ENCODE results near the gene MBD2. TPM values are rescaled to one million over a fixed set of nuclear protein-coding genes. Genes with fewer than 3 reads are reported as not detected.

MBD2 gene
- total RNA-seq, 1 donor from 2014 or later: 102 TPM

DNA sequence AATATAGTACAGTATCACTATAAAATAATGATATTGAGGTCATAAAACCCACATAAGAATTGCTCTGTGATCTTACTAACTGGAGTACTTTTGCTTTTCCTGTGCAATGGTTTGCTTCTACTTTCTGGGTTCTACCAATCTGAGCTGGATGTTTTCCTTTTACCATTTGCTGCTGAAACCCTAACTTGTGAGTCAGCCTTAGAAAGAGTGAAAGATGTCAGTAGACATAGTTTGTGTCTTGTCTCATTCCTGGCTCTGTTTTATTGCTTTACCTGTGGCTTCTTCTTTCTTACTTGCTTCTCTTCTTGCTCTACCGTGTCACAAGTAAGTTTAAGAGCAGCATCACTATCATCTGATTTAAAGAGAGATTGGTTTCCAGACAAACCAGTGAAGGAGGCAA lies 61.0 kb downstream of the MBD2 start:
- TF ChIP-seq, protein P1, sequence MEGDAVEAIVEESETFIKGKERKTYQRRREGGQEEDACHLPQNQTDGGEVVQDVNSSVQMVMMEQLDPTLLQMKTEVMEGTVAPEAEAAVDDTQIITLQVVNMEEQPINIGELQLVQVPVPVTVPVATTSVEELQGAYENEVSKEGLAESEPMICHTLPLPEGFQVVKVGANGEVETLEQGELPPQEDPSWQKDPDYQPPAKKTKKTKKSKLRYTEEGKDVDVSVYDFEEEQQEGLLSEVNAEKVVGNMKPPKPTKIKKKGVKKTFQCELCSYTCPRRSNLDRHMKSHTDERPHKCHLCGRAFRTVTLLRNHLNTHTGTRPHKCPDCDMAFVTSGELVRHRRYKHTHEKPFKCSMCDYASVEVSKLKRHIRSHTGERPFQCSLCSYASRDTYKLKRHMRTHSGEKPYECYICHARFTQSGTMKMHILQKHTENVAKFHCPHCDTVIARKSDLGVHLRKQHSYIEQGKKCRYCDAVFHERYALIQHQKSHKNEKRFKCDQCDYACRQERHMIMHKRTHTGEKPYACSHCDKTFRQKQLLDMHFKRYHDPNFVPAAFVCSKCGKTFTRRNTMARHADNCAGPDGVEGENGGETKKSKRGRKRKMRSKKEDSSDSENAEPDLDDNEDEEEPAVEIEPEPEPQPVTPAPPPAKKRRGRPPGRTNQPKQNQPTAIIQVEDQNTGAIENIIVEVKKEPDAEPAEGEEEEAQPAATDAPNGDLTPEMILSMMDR (IDR thresholded peaks at IDR 0.05): no peak
- Histone ChIP-seq H3K4me1 (no peaks in the 10 kb centered on the region), H3K4me3 (no peak overlapping the region), H3K27ac (no peak overlapping the region), H3K36me3 (peaks cover 74% of the 10 kb centered on the region), H3K9me3 (no peaks in the 10 kb centered on the region), H3K27me3 (ENCODE audit: low read depth) (no peaks in the 10 kb centered on the region)
- no peak for ATAC-seq
- intact Hi-C loops (cut with DNase I): no loop called here
- DNase-seq: no peak

DNA sequence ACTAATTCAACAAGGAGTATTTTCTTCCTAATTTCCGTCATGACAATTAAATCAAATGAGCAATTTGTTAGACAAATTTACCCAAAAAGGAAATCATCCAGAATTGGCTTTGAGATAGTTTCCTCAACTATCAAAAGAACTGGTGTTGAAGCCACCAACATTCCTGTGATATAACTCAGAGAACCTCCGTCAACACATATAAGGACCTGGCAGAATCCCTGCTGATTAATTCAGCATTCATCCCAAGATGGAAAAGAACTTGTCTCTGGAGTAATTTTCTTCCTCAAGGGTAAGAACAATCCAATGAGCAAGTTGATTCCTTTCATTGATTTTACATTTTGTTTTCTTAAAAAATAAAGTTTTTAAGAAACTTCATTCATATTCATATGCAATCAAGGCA lies 62.0 kb downstream of the MBD2 start:
- H3K9me3 ChIP-seq: no peaks in the 10 kb centered on the region
- intact Hi-C loops (cut with DNase I): no loop called here
- no peaks in the 10 kb centered on the region for H3K27me3 ChIP-seq (ENCODE audit: low read depth)
- peaks cover 84% of the 10 kb centered on the region for H3K36me3 ChIP-seq
- no peak overlapping the region for H3K27ac ChIP-seq
- ATAC-seq (no peak), DNase-seq (no peak)
- no peaks in the 10 kb centered on the region for H3K4me1 ChIP-seq
- H3K4me3 ChIP-seq: no peak overlapping the region
- TF ChIP-seq, protein P1 (IDR thresholded peaks at IDR 0.05): no peak

DNA sequence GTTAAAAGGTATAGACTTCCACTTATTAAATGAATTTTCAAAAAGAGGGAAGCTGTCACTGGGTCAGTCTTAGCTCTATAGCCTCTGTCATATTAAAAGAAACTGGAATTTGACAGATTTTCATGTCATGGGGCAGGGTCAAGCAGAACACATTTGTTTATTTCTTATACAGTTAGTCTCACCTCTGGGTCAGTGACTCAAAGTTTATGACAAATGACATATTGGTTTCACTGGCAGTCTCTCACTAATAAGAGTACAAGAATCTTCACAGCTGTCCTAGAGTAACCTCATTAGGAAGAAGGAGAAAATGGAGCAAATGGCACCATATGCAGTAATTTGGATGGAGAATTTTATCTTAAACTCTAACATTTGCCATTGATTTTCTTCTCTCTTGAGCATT lies 63.2 kb downstream of the MBD2 start:
- Histone ChIP-seq H3K36me3 (peaks cover 96% of the 10 kb centered on the region), H3K4me1 (no peaks in the 10 kb centered on the region), H3K27ac (no peak overlapping the region), H3K27me3 (ENCODE audit: low read depth) (no peaks in the 10 kb centered on the region), H3K4me3 (no peak overlapping the region), H3K9me3 (no peaks in the 10 kb centered on the region)
- ATAC-seq (no peak), DNase-seq (no peak)
- TF ChIP-seq, protein P1 (IDR thresholded peaks at IDR 0.05): no peak
- intact Hi-C loops (cut with DNase I): no loop called here

DNA sequence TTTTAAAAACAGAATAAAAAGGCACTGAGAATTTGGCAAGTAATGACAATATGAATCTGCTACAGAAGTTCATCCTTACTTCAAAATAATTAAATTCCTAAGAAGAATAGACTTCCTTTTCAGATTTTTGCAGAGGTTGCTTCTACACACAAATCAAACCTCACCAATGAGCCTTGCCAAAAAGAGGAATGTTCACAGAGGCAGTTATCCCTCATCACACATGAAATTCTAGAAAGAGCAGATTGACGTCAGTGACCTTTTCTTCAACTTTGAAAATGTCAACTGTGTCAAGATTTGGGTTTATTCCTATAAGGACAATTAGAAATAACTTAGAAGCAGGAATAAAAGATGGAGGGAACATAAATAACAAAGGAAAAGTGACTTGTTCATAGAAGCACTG lies 64.6 kb downstream of the MBD2 start:
- no peak for DNase-seq
- intact Hi-C loops (cut with DNase I): no loop called here
- Histone ChIP-seq H3K4me3 (no peak overlapping the region), H3K36me3 (peaks cover 99% of the 10 kb centered on the region), H3K27ac (no peak overlapping the region), H3K27me3 (ENCODE audit: low read depth) (no peaks in the 10 kb centered on the region), H3K4me1 (no peaks in the 10 kb centered on the region), H3K9me3 (no peaks in the 10 kb centered on the region)
- TF ChIP-seq, protein P1 (IDR thresholded peaks at IDR 0.05): no peak
- ATAC-seq: no peak

DNA sequence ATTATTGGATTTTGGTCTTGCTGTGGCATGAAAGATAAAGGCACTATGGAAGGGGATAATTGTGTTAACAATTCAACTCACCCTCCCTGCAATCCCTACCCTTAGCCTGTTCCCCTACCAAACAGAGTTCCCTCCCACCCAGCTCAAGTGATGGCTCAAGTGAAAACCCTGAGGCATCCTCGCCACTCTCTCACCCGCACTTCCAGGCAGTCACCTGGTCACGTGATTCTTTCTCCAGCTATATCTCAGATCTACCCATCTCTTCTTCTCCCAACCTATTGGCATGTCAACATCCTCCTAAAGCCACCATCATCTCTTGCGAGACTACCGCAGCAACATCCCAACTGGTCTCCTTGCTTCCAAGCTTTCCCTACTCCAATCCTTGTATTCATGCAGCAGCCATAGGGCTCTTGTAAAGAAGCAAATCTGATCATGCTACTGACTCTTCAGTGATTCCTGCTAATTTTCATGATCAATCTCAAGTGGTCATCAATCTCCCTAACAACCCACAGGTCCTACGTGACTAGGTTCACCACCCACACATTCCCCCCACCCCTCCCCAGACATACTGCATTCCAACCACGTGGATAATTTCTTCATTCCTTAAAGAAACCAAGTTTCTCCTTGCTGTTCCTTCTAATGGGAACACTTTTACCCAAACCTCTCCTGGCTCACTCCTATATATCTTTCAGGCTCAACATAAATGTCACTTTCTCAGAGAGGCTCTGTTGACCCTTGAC lies 66.7 kb downstream of the MBD2 start:
- H3K36me3 ChIP-seq: peaks cover 98% of the 10 kb centered on the region
- no peak overlapping the region for H3K4me3 ChIP-seq
- H3K9me3 ChIP-seq: no peaks in the 10 kb centered on the region
- H3K4me1 ChIP-seq: no peaks in the 10 kb centered on the region
- no peak for DNase-seq
- H3K27me3 ChIP-seq (ENCODE audit: low read depth): no peaks in the 10 kb centered on the region
- TF ChIP-seq, protein P1 (IDR thresholded peaks at IDR 0.05): no peak
- H3K27ac ChIP-seq: no peak overlapping the region
- intact Hi-C loops (cut with DNase I): no loop called here
- no peak for ATAC-seq

Data from lower lobe of right lung (tissue), 2 donors.